Karpas-422 (cell line): ENCODE data around the gene SIVA1. TPM values are rescaled to one million over a fixed set of nuclear protein-coding genes. Genes with fewer than 3 reads are reported as not detected.

ENCODE experiments used
- DNase-seq: peaks from one replicate; pipeline ENCODE4 v3.0.0-alpha.2; 2015
- H2AFZ ChIP-seq: fragments of 200-600 bp; sonication (generic); 2 replicates; pipeline ENCODE4 v1.6.1; 2014; ENCODE audit warnings: antibody characterized with exemption, low read length, mixed read lengths
- H3K27ac ChIP-seq: fragments of 200-600 bp; sonication (generic); 2 replicates; pipeline ENCODE4 v1.5.1; 2014; ENCODE audit warnings: mild to moderate bottlenecking, low read length, moderate library complexity
- H3K27me3 ChIP-seq: fragments of 200-600 bp; sonication (generic); 2 replicates; pipeline ENCODE4 v1.6.1; 2014; ENCODE audit warnings: low read length, mixed read lengths
- H3K36me3 ChIP-seq: fragments of 200-600 bp; sonication (generic); 2 replicates; pipeline ENCODE4 v1.6.1; 2014; ENCODE audit warnings: low read length, mixed read lengths; ENCODE audit not compliant: insufficient read depth
- H3K4me1 ChIP-seq: fragments of 200-600 bp; sonication (generic); 2 replicates; pipeline ENCODE4 v1.6.1; 2014; ENCODE audit warnings: mild to moderate bottlenecking, low read length, mixed read lengths
- H3K4me2 ChIP-seq: fragments of 200-600 bp; sonication (generic); 2 replicates; pipeline ENCODE4 v1.6.1; 2014; ENCODE audit warnings: low read length, low read depth, mild to moderate bottlenecking; ENCODE audit not compliant: poor library complexity, severe bottlenecking
- H3K4me3 ChIP-seq: fragments of 200-600 bp; sonication (generic); 2 replicates; pipeline ENCODE4 v1.5.1; 2014; ENCODE audit warnings: mild to moderate bottlenecking, antibody characterized with exemption, low read length, mixed read lengths
- H3K79me2 ChIP-seq: fragments of 200-600 bp; sonication (generic); 2 replicates; pipeline ENCODE4 v1.6.1; 2014; ENCODE audit warnings: mild to moderate bottlenecking, low read length, mixed read lengths
- H3K9ac ChIP-seq: fragments of 200-600 bp; sonication (generic); 2 replicates; pipeline ENCODE4 v1.6.0; 2014; ENCODE audit warnings: low read length
- H3K9me2 ChIP-seq: fragments of 200-600 bp; sonication (generic), shearing (Covaris generic); replicated peaks from 2 replicates; pipeline ENCODE4 v1.6.0; 2014; ENCODE audit warnings: mild to moderate bottlenecking, low read length, moderate library complexity; ENCODE audit not compliant: insufficient read depth
- H3K9me3 ChIP-seq: fragments of 300-700, 200-600 bp; sonication (generic); 2 replicates; pipeline ENCODE4 v1.6.1; 2014; ENCODE audit warnings: low read length, mixed read lengths
- H4K20me1 ChIP-seq: fragments of 200-600 bp; sonication (generic); 2 replicates; pipeline ENCODE4 v1.6.1; 2014; ENCODE audit warnings: mild to moderate bottlenecking, antibody characterized with exemption, low read length, low read depth; ENCODE audit not compliant: insufficient read depth
- total RNA-seq: library from RNA; depleted of rRNA; stranded (reverse); fragments of >200 nt; shearing (Covaris generic); gene quantifications from 2 replicates; pipeline ENCODE4 v1.2.3, GENCODE V29; 2014; ENCODE audit warnings: low replicate concordance

SIVA1 gene
- total RNA-seq, 1 experiment from 2014 or later = 68.1 TPM

- H3K79me2 ChIP-seq = no peaks in the 10 kb centered on the region
- no peak overlapping the region for H2AFZ ChIP-seq
- 0 out of 2 replicates have a peak, but pooled peaks cover 4% of the 10 kb centered on the region for H4K20me1 ChIP-seq
- H3K36me3 ChIP-seq = no peaks in the 10 kb centered on the region
- no peak overlapping the region for H3K4me2 ChIP-seq
- no peak overlapping the region for H3K4me3 ChIP-seq
- H3K27me3 ChIP-seq = no peaks in the 10 kb centered on the region
- no peak overlapping the region for H3K27ac ChIP-seq
- no peaks in the 10 kb centered on the region for H3K4me1 ChIP-seq
- H3K9ac ChIP-seq = no peak overlapping the region
- H3K9me2 ChIP-seq = no peaks in the 10 kb centered on the region
- DNase-seq = no peak
- H3K9me3 ChIP-seq = no peaks in the 10 kb centered on the region
Observed at GRCh38 chr14:104717646-104718045, 35.3 kb upstream of the SIVA1 start.

- Histone ChIP-seq H3K27ac (no peak overlapping the region), H3K36me3 (no peaks in the 10 kb centered on the region), H3K9me3 (no peaks in the 10 kb centered on the region), H3K4me1 (no peaks in the 10 kb centered on the region), H3K4me2 (no peak overlapping the region), H3K9me2 (no peaks in the 10 kb centered on the region), H2AFZ (no peak overlapping the region), H4K20me1 (0 out of 2 replicates have a peak, but pooled peaks cover 1% of the 10 kb centered on the region), H3K27me3 (no peaks in the 10 kb centered on the region), H3K4me3 (no peak overlapping the region), H3K79me2 (no peaks in the 10 kb centered on the region), H3K9ac (no peak overlapping the region)
- no peak for DNase-seq
Observed at GRCh38 chr14:104718147-104718546, 34.8 kb upstream of the SIVA1 start.

- H2AFZ ChIP-seq = no peak overlapping the region
- H3K27me3 ChIP-seq = no peaks in the 10 kb centered on the region
- peaks cover 5% of the 10 kb centered on the region for H3K4me1 ChIP-seq
- H3K4me3 ChIP-seq = no peak overlapping the region
- H3K9me2 ChIP-seq = no peaks in the 10 kb centered on the region
- no peaks in the 10 kb centered on the region for H3K79me2 ChIP-seq
- H4K20me1 ChIP-seq = no peaks in the 10 kb centered on the region
- H3K27ac ChIP-seq = no peak overlapping the region
- no peak overlapping the region for H3K4me2 ChIP-seq
- no peak for DNase-seq
- no peak overlapping the region for H3K9ac ChIP-seq
- H3K9me3 ChIP-seq = no peaks in the 10 kb centered on the region
- no peaks in the 10 kb centered on the region for H3K36me3 ChIP-seq
Observed at GRCh38 chr14:104718871-104719270, 34.1 kb upstream of the SIVA1 start.

- Histone ChIP-seq H3K4me3 (no peak overlapping the region), H3K9ac (no peak overlapping the region), H3K4me2 (no peak overlapping the region), H3K27ac (no peak overlapping the region), H3K27me3 (no peaks in the 10 kb centered on the region), H3K9me3 (no peaks in the 10 kb centered on the region), H3K79me2 (no peaks in the 10 kb centered on the region), H3K4me1 (peaks cover 8% of the 10 kb centered on the region), H4K20me1 (no peaks in the 10 kb centered on the region), H2AFZ (no peak overlapping the region), H3K36me3 (no peaks in the 10 kb centered on the region), H3K9me2 (no peaks in the 10 kb centered on the region)
- DNase-seq = no peak
Observed at GRCh38 chr14:104719343-104719742, 33.6 kb upstream of the SIVA1 start.

- Histone ChIP-seq H3K4me1 (peaks cover 16% of the 10 kb centered on the region), H3K9me2 (no peaks in the 10 kb centered on the region), H3K79me2 (no peaks in the 10 kb centered on the region), H3K4me3 (no peak overlapping the region), H3K4me2 (no peak overlapping the region), H3K27me3 (no peaks in the 10 kb centered on the region), H4K20me1 (no peaks in the 10 kb centered on the region; the same call in 1 of the 2 replicates), H3K36me3 (no peaks in the 10 kb centered on the region), H2AFZ (no peak overlapping the region), H3K9ac (no peak overlapping the region), H3K27ac (no peak overlapping the region), H3K9me3 (no peaks in the 10 kb centered on the region)
- no peak for DNase-seq
Observed at GRCh38 chr14:104721505-104722431, 31.2 kb upstream of the SIVA1 start.

GRCh38 chr14:104722938-104723650 lies 29.9 kb upstream of the SIVA1 start:
- no peaks in the 10 kb centered on the region for H3K27me3 ChIP-seq

GRCh38 chr14:104723651-104724406 lies 29.1 kb upstream of the SIVA1 start, which contains the start of gene ADSS1:
Gene ADSS1 (plus strand): TSS chr14:104724229. CDS start chr14:104724271, 42 bp downstream.
- H4K20me1 ChIP-seq = peaks cover 4% of the 10 kb centered on the region; the same call in 1 of the 2 replicates
- no peaks in the 10 kb centered on the region for H3K79me2 ChIP-seq
- no peaks in the 10 kb centered on the region for H3K9me2 ChIP-seq
- H2AFZ ChIP-seq = peak within 1 kb of the TSS; percentile 72; the same call in 1 of the 2 replicates
- peak within 1 kb of the TSS; percentile 89 for H3K4me2 ChIP-seq
- DNase-seq = peak; percentile 87
- no peak within 1 kb of the TSS for H3K27ac ChIP-seq
- H3K9ac ChIP-seq = peak within 1 kb of the TSS; percentile 71
- no peaks in the 10 kb centered on the region for H3K9me3 ChIP-seq
- H3K4me3 ChIP-seq = peak within 1 kb of the TSS; percentile 75
- H3K36me3 ChIP-seq = no peaks in the 10 kb centered on the region
- H3K27me3 ChIP-seq = no peaks in the 10 kb centered on the region
- peaks cover 16% of the 10 kb centered on the region for H3K4me1 ChIP-seq

More at GRCh38 chr14:104722938-104723650, 29.9 kb upstream of the SIVA1 start:
- peak overlapping the region; percentile 89 for H3K4me2 ChIP-seq
- H3K9ac ChIP-seq = no peak overlapping the region
- H3K79me2 ChIP-seq = no peaks in the 10 kb centered on the region
- no peaks in the 10 kb centered on the region for H3K9me3 ChIP-seq
- DNase-seq = no peak
- H3K27ac ChIP-seq = no peak overlapping the region
- no peak overlapping the region for H3K4me3 ChIP-seq
- no peaks in the 10 kb centered on the region for H3K9me2 ChIP-seq
- no peaks in the 10 kb centered on the region for H3K36me3 ChIP-seq
- no peak overlapping the region for H2AFZ ChIP-seq
- H3K4me1 ChIP-seq = peaks cover 16% of the 10 kb centered on the region
- peaks cover 4% of the 10 kb centered on the region; the same call in 1 of the 2 replicates for H4K20me1 ChIP-seq
